Left lung (tissue), 10 donors: ENCODE results near the gene MYO19. TPM values are rescaled to one million over a fixed set of nuclear protein-coding genes. Genes with fewer than 3 reads are reported as not detected.

ENCODE experiments used
- ATAC-seq: fragments of 200-7000 bp; cut with Tn5 transposase; one replicate; pipeline ENCODE4 v1.9.1; 2020; ENCODE audit warnings: moderate library complexity
- DNase-seq, 4 donors: peaks; one replicate each; pipeline ENCODE4 v3.0.0-alpha.2; 2013 to 2020
- H3K27ac ChIP-seq, 2 donors: fragments of 200-600 bp; sonication (generic) in 1 of 2; one replicate each; pipeline versions ENCODE4 v1.5.0 to v1.8.0; 2020 to 2021
- H3K27me3 ChIP-seq, 2 donors: fragments of 200-600 bp; sonication (generic) in 1 of 2; one replicate each; pipeline versions ENCODE4 v1.5.0 to v1.8.0; 2020 to 2021
- H3K36me3 ChIP-seq, 2 donors: fragments of 200-600 bp; sonication (generic) in 1 of 2; one replicate each; pipeline versions ENCODE4 v1.5.0 to v1.8.0; 2020 to 2021
- H3K4me1 ChIP-seq, 2 donors: fragments of 200-600 bp; one replicate each; pipeline ENCODE4 v1.8.0; 2021
- H3K4me3 ChIP-seq, 2 donors: fragments of 200-600 bp; sonication (generic) in 1 of 2; one replicate each; pipeline versions ENCODE4 v1.5.0 to v1.8.0; 2020 to 2021; ENCODE audit warnings: mild to moderate bottlenecking in 1 of 2
- H3K9me3 ChIP-seq, 2 donors: fragments of 200-600 bp; sonication (generic) in 1 of 2; one replicate each; pipeline versions ENCODE4 v1.5.0 to v1.8.0; 2020 to 2021
- CTCF ChIP-seq, 2 donors: fragments of 200-600 bp; sonication (generic) in 1 of 2; IDR thresholded peaks; one replicate each; pipeline versions ENCODE4 v1.5.0 to v1.8.0; 2021; ENCODE audit warnings: antibody characterized with exemption in 2 of 2
- intact Hi-C, 2 donors: fragments of 100-400 bp; cut with DNase I; formaldehyde crosslinking; loops; one replicate each; pipeline versions ENCODE4 v1.11.2 to v1.14.2; 2022
- polyA plus RNA-seq, 6 donors: library from polyadenylated mRNA; unstranded; fragments of 120-200 nt; gene quantifications; one replicate each; pipeline ENCODE4 v1.2.1, GENCODE V29; 2013; ENCODE audit not compliant: insufficient read length in 6 of 6
- total RNA-seq, 2 donors: library from RNA; stranded (reverse); fragmentation: NEBNext Ultra II Directional; extraction: Animal tissue kit (Norgen Biotek cat#: 25700); gene quantifications; one replicate each; pipeline ENCODE4 v1.2.1, GENCODE V29; 2021
- donor health status: DM: no; HTN: yes; CAD: no.
- donor health status: DM: no; HTN: no; CAD: no.

MYO19 gene
- total and polyA plus RNA-seq, 8 donors = 45.7 to 80.8 (median 50.8) TPM

- H3K9me3 ChIP-seq = no peaks in the 10 kb centered on the region
- no peaks in the 10 kb centered on the region for H3K27me3 ChIP-seq
- ATAC-seq = no peak
- peak overlapping the region; percentile 68 to 90 for H3K4me3 ChIP-seq
- peaks cover 0 to 5% of the 10 kb centered on the region in 2 donors for H3K36me3 ChIP-seq
- DNase-seq = no peak
- intact Hi-C loops = no loop called here
- no peak for TF ChIP-seq CTCF (IDR thresholded peaks at IDR 0.05)
- H3K4me1 ChIP-seq = peaks cover 15 to 70% of the 10 kb centered on the region in 2 donors
- peak overlapping the region; percentile 98 to 100 for H3K27ac ChIP-seq
These were observed 11.9 kb upstream of the MYO19 start for GRCh38 chr17:36546418-36547093.

GRCh38 chr17:36545465-36546417 lies 11.1 kb upstream of the MYO19 start:
- H3K9me3 ChIP-seq = no peaks in the 10 kb centered on the region
- peak overlapping the region; percentile 68 to 90 for H3K4me3 ChIP-seq
- peaks cover 15 to 62% of the 10 kb centered on the region in 2 donors for H3K4me1 ChIP-seq
- H3K36me3 ChIP-seq = peaks cover 0 to 5% of the 10 kb centered on the region in 2 donors
- ATAC-seq (peak; percentile 88), DNase-seq (peak; percentile 94 to 98 (median 96))
- H3K27me3 ChIP-seq = no peaks in the 10 kb centered on the region
- peak overlapping the region; percentile 98 to 100 for H3K27ac ChIP-seq
- peak in 1 of 2 donors; percentile 13 for TF ChIP-seq CTCF (IDR thresholded peaks at IDR 0.05)
- intact Hi-C loops = no loop called here

DNA sequence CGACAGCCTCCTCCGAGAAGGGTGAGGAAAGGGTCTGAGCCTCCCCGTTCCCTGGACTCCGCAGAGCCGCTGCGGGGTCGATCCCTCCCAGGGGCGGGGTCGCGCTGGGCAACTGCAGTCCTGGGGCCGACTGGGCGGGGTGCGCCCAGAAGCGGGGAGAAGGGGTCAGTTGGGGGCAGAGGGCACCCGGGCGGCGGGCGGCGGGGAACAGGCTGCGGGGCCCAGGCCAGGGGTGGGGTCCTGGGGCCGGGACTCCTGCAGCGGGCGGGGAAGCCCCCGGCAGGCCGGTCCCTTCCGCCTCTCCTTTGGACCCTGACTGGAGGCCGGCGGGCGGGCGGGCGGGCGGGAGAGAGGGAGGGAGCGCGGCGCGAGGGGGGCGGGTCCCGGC lies 10.4 kb upstream of the MYO19 start:
- Histone ChIP-seq H3K27ac (peak overlapping the region; percentile 98 to 100), H3K9me3 (no peaks in the 10 kb centered on the region), H3K36me3 (peaks cover 0 to 5% of the 10 kb centered on the region in 2 donors), H3K4me1 (peaks cover 15 to 55% of the 10 kb centered on the region in 2 donors), H3K4me3 (peak overlapping the region; percentile 68 to 90), H3K27me3 (no peaks in the 10 kb centered on the region)
- ATAC-seq = peak; percentile 52
- intact Hi-C loops = no loop called here
- no peak for TF ChIP-seq CTCF (IDR thresholded peaks at IDR 0.05)
- no peak for DNase-seq

DNA sequence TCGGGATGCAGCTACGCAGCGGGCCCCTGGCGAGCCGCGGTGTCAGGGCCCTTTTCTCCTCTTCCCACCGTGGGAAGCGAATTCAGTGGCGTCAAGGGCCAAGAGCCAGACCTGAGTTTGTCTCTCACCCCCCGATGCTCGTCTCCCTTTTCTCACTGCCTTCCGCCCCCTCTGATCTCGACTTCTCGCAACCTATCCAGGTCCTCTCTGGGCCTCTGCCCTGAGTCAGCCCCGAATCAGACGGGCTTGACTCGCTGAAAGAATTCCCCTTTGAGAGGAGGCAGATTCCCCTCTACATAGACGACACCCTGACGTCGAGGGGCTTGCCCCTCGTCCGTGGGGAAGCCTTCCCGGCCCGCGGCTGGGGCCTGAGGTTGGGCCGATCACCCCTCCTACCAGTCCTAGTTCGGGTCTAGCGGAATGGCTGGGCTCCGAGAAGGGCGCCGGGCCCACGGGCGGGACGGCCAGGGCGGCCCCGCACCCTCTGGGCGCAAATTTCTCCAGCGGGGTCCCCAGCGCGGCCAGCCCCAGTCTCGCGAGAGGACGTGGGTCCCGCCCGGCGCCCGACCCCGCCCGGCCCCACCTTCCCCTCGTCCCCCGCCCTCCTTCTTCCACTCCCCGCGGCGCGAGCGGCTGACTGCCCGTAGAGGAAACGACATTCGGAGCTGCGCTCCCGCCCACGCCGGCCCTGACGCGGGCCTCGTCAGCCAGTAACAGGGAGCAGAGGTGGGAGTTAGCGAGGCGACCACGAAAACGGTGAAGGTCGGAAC lies 9.8 kb upstream of the MYO19 start, which contains the start of gene GGNBP2:
Gene GGNBP2 (plus strand): TSS at position 613 of the 770 bp plus-strand sequence. CDS start 806 bp downstream, outside the sequence.
- intact Hi-C loops = no loop called here
- DNase-seq (peak; percentile 92 to 98 (median 96)), ATAC-seq (peak; percentile 88)
- Histone ChIP-seq H3K27ac (peak within 1 kb of the TSS; percentile 98 to 100), H3K4me3 (peak within 1 kb of the TSS; percentile 68 to 90), H3K27me3 (no peaks in the 10 kb centered on the region), H3K4me1 (peaks cover 15 to 49% of the 10 kb centered on the region in 2 donors), H3K36me3 (peaks cover 0 to under 1% of the 10 kb centered on the region in 2 donors), H3K9me3 (no peaks in the 10 kb centered on the region)
- TF ChIP-seq CTCF (IDR thresholded peaks at IDR 0.05) = no peak
